GM12878 (cell line): ENCODE measurements around the gene EXOC3L1. TPM values are rescaled to one million over a fixed set of nuclear protein-coding genes. Genes with fewer than 3 reads are reported as not detected.

Experiments
- microRNA counts: library from miRNA; unstranded; fragments of <30 nt; microRNA quantifications from one replicate; lab custom pipeline; 2016
- microRNA-seq: library from miRNA; unstranded; fragments of <30 nt; microRNA quantifications from one replicate; pipeline ENCODE4, GENCODE V29; 2018
- polyA plus RNA-seq, 11 experiments: library from polyadenylated mRNA; depleted of rRNA in 4 of 11; unstranded in 6 of 11; stranded (reverse) in 5 of 11; fragments of >200 nt; fragmentation: Nextera tagmentation in 4 of 11; fragmentation: Illumina TruSeq in 1 of 11; extraction: Ambion mirVana in 4 of 11; extraction: Trizol in 1 of 11; gene quantifications; 1 replicate in 1 of 11; 2 replicates in 10 of 11; pipeline versions ENCODE4 v1.2.1 to v1.2.3, GENCODE V29; 2011 to 2016; ENCODE audit warnings: inconsistent platforms in 2 of 11, missing spikeins in 2 of 11, low read depth in 1 of 11
- small RNA-seq: library from RNA; depleted of rRNA; stranded (forward); fragments of <200 nt; gene quantifications from one replicate; pipeline ENCODE3, GENCODE V24; 2014
- total RNA-seq, 4 experiments: library from RNA; depleted of rRNA in 3 of 4; stranded (reverse); fragments of >200 nt in 3 of 4; fragmentation: Illumina TruSeq in 1 of 4; extraction: Trizol in 1 of 4; gene quantifications; 2 replicates each; pipeline versions ENCODE4 v1.2.1 to v1.2.3, GENCODE V29; 2013 to 2021

EXOC3L1 gene
- total and polyA plus RNA-seq, 10 of the 15 experiments (the other 5 are each of a cell fraction or from before 2014, with no cell fraction given), result 0.07 to 0.42 TPM; not detected in 8

MicroRNAs encoded within 50 kb of the gene (microRNA counts, 767-probe panel; counts per million panel counts)
- 55.3 counts per million for microRNA hsa-miR-328 (lab: Ali Mortazavi, UCI)

Small RNAs within 50 kb of the gene (microRNA-seq; reads per million reads assigned to microRNA genes)
- 29.4 reads per million, percentile 62 among the genes with 10 or more reads in this experiment for gene MIR328

Small RNAs within 50 kb of the gene (small RNA-seq; reads per million reads assigned to genes)
- 7.3 reads per million, percentile 93 among the genes with 10 or more reads in this experiment for gene MIR328

Other genes starting within 250 kb of the EXOC3L1 start
Only the 7 nearest of the 21 such genes appear.
- 20.8 and 21.0 TPM in 2 replicates for gene TRADD, start 30.2 kb downstream of the EXOC3L1 start, total RNA-seq (2014; rRNA removed)
- 5.3 and 5.6 TPM in 2 replicates for gene TRADD, start 30.2 kb downstream of the EXOC3L1 start, total RNA-seq (2014; rRNA removed; fragmentation: Illumina TruSeq; extraction: Trizol)
- gene TRADD, start 30.2 kb downstream of the EXOC3L1 start, total RNA-seq (2021), result 20.7 and 22.8 TPM in 2 replicates
- 10.1 and 19.4 TPM in 2 replicates for gene TRADD, start 30.2 kb downstream of the EXOC3L1 start, polyA plus RNA-seq (2011; rRNA removed)
- gene TRADD, start 30.2 kb downstream of the EXOC3L1 start, polyA plus RNA-seq (2014; fragmentation: Illumina TruSeq; extraction: Trizol), result 3.6 and 4.5 TPM in 2 replicates
- gene TRADD, start 30.2 kb downstream of the EXOC3L1 start, polyA plus RNA-seq (2014; fragmentation: Nextera tagmentation; extraction: Ambion mirVana), result 1 to 10 TPM; 1.7 to 3.5 TPM
- gene TRADD, start 30.2 kb downstream of the EXOC3L1 start, polyA plus RNA-seq (2014; rRNA removed), result 23.1 and 23.5 TPM in 2 replicates
- gene TRADD, start 30.2 kb downstream of the EXOC3L1 start, polyA plus RNA-seq (2016; fragmentation: Nextera tagmentation; extraction: Ambion mirVana), result 10 to 100 TPM; 18.5 to 20.9 TPM
- gene FBXL8, start 30.2 kb downstream of the EXOC3L1 start, total RNA-seq (2014; rRNA removed), result 7.6 and 8.3 TPM in 2 replicates
- gene FBXL8, start 30.2 kb downstream of the EXOC3L1 start, total RNA-seq (2014; rRNA removed; fragmentation: Illumina TruSeq; extraction: Trizol), result 2.0 and 2.1 TPM in 2 replicates
- gene FBXL8, start 30.2 kb downstream of the EXOC3L1 start, total RNA-seq (2021), result 7.5 and 7.7 TPM in 2 replicates
- 7.6 TPM in 2 replicates for gene FBXL8, start 30.2 kb downstream of the EXOC3L1 start, polyA plus RNA-seq (2011; rRNA removed)
- gene FBXL8, start 30.2 kb downstream of the EXOC3L1 start, polyA plus RNA-seq (2014; fragmentation: Illumina TruSeq; extraction: Trizol), result 1.4 and 1.7 TPM in 2 replicates
- not detected for gene FBXL8, start 30.2 kb downstream of the EXOC3L1 start, polyA plus RNA-seq (2014; fragmentation: Nextera tagmentation; extraction: Ambion mirVana)
- 10.4 and 14.7 TPM in 2 replicates for gene FBXL8, start 30.2 kb downstream of the EXOC3L1 start, polyA plus RNA-seq (2014; rRNA removed)
- 1 to 10 TPM; 5.6 to 6.4 TPM for gene FBXL8, start 30.2 kb downstream of the EXOC3L1 start, polyA plus RNA-seq (2016; fragmentation: Nextera tagmentation; extraction: Ambion mirVana)
- gene HSF4, start 25.4 kb downstream of the EXOC3L1 start, total RNA-seq (2014; rRNA removed), result 2.6 and 2.9 TPM in 2 replicates
- gene HSF4, start 25.4 kb downstream of the EXOC3L1 start, total RNA-seq (2014; rRNA removed; fragmentation: Illumina TruSeq; extraction: Trizol), result 1.2 and 1.4 TPM in 2 replicates
- 5.0 and 5.5 TPM in 2 replicates for gene HSF4, start 25.4 kb downstream of the EXOC3L1 start, total RNA-seq (2021)
- gene HSF4, start 25.4 kb downstream of the EXOC3L1 start, polyA plus RNA-seq (2011; rRNA removed), result 6.9 and 9.9 TPM in 2 replicates
- 1.5 and 3.0 TPM in 2 replicates for gene HSF4, start 25.4 kb downstream of the EXOC3L1 start, polyA plus RNA-seq (2014; fragmentation: Illumina TruSeq; extraction: Trizol)
- gene HSF4, start 25.4 kb downstream of the EXOC3L1 start, polyA plus RNA-seq (2014; fragmentation: Nextera tagmentation; extraction: Ambion mirVana), result under 1 TPM in 1 of 2 experiments, not detected in 1; 0.31 TPM
- 7.7 TPM in 2 replicates for gene HSF4, start 25.4 kb downstream of the EXOC3L1 start, polyA plus RNA-seq (2014; rRNA removed)
- gene HSF4, start 25.4 kb downstream of the EXOC3L1 start, polyA plus RNA-seq (2016; fragmentation: Nextera tagmentation; extraction: Ambion mirVana), result 1 to 10 TPM in 1 of 2 experiments, under 1 TPM in 1; 0.73 to 1.3 TPM
- gene NOL3, start 19.6 kb downstream of the EXOC3L1 start, total RNA-seq (2014; rRNA removed), result 4.3 and 4.5 TPM in 2 replicates
- gene NOL3, start 19.6 kb downstream of the EXOC3L1 start, total RNA-seq (2014; rRNA removed; fragmentation: Illumina TruSeq; extraction: Trizol), result 1.5 and 2.3 TPM in 2 replicates
- 5.0 and 5.3 TPM in 2 replicates for gene NOL3, start 19.6 kb downstream of the EXOC3L1 start, total RNA-seq (2021)
- 18.4 and 19.5 TPM in 2 replicates for gene NOL3, start 19.6 kb downstream of the EXOC3L1 start, polyA plus RNA-seq (2011; rRNA removed)
- 3.0 and 4.2 TPM in 2 replicates for gene NOL3, start 19.6 kb downstream of the EXOC3L1 start, polyA plus RNA-seq (2014; fragmentation: Illumina TruSeq; extraction: Trizol)
- gene NOL3, start 19.6 kb downstream of the EXOC3L1 start, polyA plus RNA-seq (2014; fragmentation: Nextera tagmentation; extraction: Ambion mirVana), result under 1 TPM; 0.31 to 0.44 TPM
- gene NOL3, start 19.6 kb downstream of the EXOC3L1 start, polyA plus RNA-seq (2014; rRNA removed), result 4.8 and 5.8 TPM in 2 replicates
- gene NOL3, start 19.6 kb downstream of the EXOC3L1 start, polyA plus RNA-seq (2016; fragmentation: Nextera tagmentation; extraction: Ambion mirVana), result 1 to 10 TPM; 1.6 to 2.4 TPM
- gene MATCAP1, start 6.2 kb downstream of the EXOC3L1 start, total RNA-seq (2014; rRNA removed), result 11.3 and 11.6 TPM in 2 replicates
- gene MATCAP1, start 6.2 kb downstream of the EXOC3L1 start, total RNA-seq (2014; rRNA removed; fragmentation: Illumina TruSeq; extraction: Trizol), result 7.0 and 7.8 TPM in 2 replicates
- gene MATCAP1, start 6.2 kb downstream of the EXOC3L1 start, total RNA-seq (2021), result 18.3 and 18.8 TPM in 2 replicates
- 15.5 and 20.1 TPM in 2 replicates for gene MATCAP1, start 6.2 kb downstream of the EXOC3L1 start, polyA plus RNA-seq (2011; rRNA removed)
- gene MATCAP1, start 6.2 kb downstream of the EXOC3L1 start, polyA plus RNA-seq (2014; fragmentation: Illumina TruSeq; extraction: Trizol), result 7.2 and 9.5 TPM in 2 replicates
- 1 to 10 TPM; 2.8 to 6.6 TPM for gene MATCAP1, start 6.2 kb downstream of the EXOC3L1 start, polyA plus RNA-seq (2014; fragmentation: Nextera tagmentation; extraction: Ambion mirVana)
- 25.8 and 28.9 TPM in 2 replicates for gene MATCAP1, start 6.2 kb downstream of the EXOC3L1 start, polyA plus RNA-seq (2014; rRNA removed)
- 1 to 10 TPM; 5.6 to 7.6 TPM for gene MATCAP1, start 6.2 kb downstream of the EXOC3L1 start, polyA plus RNA-seq (2016; fragmentation: Nextera tagmentation; extraction: Ambion mirVana)
- gene E2F4, start 2.0 kb upstream of the EXOC3L1 start, total RNA-seq (2014; rRNA removed), result 105 and 116 TPM in 2 replicates
- gene E2F4, start 2.0 kb upstream of the EXOC3L1 start, total RNA-seq (2014; rRNA removed; fragmentation: Illumina TruSeq; extraction: Trizol), result 68.2 and 72.6 TPM in 2 replicates
- 96.7 and 108 TPM in 2 replicates for gene E2F4, start 2.0 kb upstream of the EXOC3L1 start, total RNA-seq (2021)
- 42.7 and 75.6 TPM in 2 replicates for gene E2F4, start 2.0 kb upstream of the EXOC3L1 start, polyA plus RNA-seq (2011; rRNA removed)
- gene E2F4, start 2.0 kb upstream of the EXOC3L1 start, polyA plus RNA-seq (2014; fragmentation: Illumina TruSeq; extraction: Trizol), result 38.3 and 88.0 TPM in 2 replicates
- gene E2F4, start 2.0 kb upstream of the EXOC3L1 start, polyA plus RNA-seq (2014; fragmentation: Nextera tagmentation; extraction: Ambion mirVana), result 10 to 100 TPM; 11.7 to 16.5 TPM
- gene E2F4, start 2.0 kb upstream of the EXOC3L1 start, polyA plus RNA-seq (2014; rRNA removed), result 132 and 147 TPM in 2 replicates
- gene E2F4, start 2.0 kb upstream of the EXOC3L1 start, polyA plus RNA-seq (2016; fragmentation: Nextera tagmentation; extraction: Ambion mirVana), result 100 to 1,000 TPM; 104 to 110 TPM
- 2.9 and 3.3 TPM in 2 replicates for gene ELMO3, start 9.0 kb upstream of the EXOC3L1 start, total RNA-seq (2014; rRNA removed)
- 0.83 and 0.85 TPM in 2 replicates for gene ELMO3, start 9.0 kb upstream of the EXOC3L1 start, total RNA-seq (2014; rRNA removed; fragmentation: Illumina TruSeq; extraction: Trizol)
- 4.7 TPM in 2 replicates for gene ELMO3, start 9.0 kb upstream of the EXOC3L1 start, total RNA-seq (2021)
- 1.4 and 2.3 TPM in 2 replicates for gene ELMO3, start 9.0 kb upstream of the EXOC3L1 start, polyA plus RNA-seq (2011; rRNA removed)
- gene ELMO3, start 9.0 kb upstream of the EXOC3L1 start, polyA plus RNA-seq (2014; fragmentation: Illumina TruSeq; extraction: Trizol), result 0.08 and 0.46 TPM in 2 replicates
- under 1 TPM in 1 of 2 experiments, not detected in 1; 0.05 TPM for gene ELMO3, start 9.0 kb upstream of the EXOC3L1 start, polyA plus RNA-seq (2014; fragmentation: Nextera tagmentation; extraction: Ambion mirVana)
- gene ELMO3, start 9.0 kb upstream of the EXOC3L1 start, polyA plus RNA-seq (2014; rRNA removed), result 4.2 and 4.6 TPM in 2 replicates
- gene ELMO3, start 9.0 kb upstream of the EXOC3L1 start, polyA plus RNA-seq (2016; fragmentation: Nextera tagmentation; extraction: Ambion mirVana), result under 1 TPM; 0.64 to 0.96 TPM